ENCODE measurements around the gene DGCR2.

GRCh38 chr22:19143212-19143611, 21.0 kb upstream of the DGCR2 start:
- no peak for TF ChIP-seq CTCF (IDR thresholded peaks at IDR 0.05 in 2 of 3, conservative IDR thresholded peaks at IDR 0.05 in 1 of 3; ENCODE audit: borderline replicate concordance in 1 of 3, insufficient read depth in 1 of 3, low read depth in 2 of 3, low read length in 2 of 3)
- TF ChIP-seq MAX (IDR thresholded peaks at IDR 0.05) = no peak
- no peak for TF ChIP-seq POLR2A (IDR thresholded peaks at IDR 0.05; ENCODE audit: borderline replicate concordance, extremely low read depth, insufficient read depth, insufficient read length)
- no peak for TF ChIP-seq RAD21 (IDR thresholded peaks at IDR 0.05; ENCODE audit: low read depth)
- TF ChIP-seq EZH2 (IDR thresholded peaks at IDR 0.05) = no peak
- TF ChIP-seq REST (IDR thresholded peaks at IDR 0.05; ENCODE audit: low read depth) = no peak
- no peak for TF ChIP-seq ATF3 (IDR thresholded peaks at IDR 0.05)
- no peak for TF ChIP-seq CEBPB (IDR thresholded peaks at IDR 0.05; ENCODE audit: low read depth)
- TF ChIP-seq YY1 (IDR thresholded peaks at IDR 0.05; ENCODE audit: extremely low read depth, insufficient replicate concordance, low read depth, low read length) = no peak
- TF ChIP-seq POLR2AphosphoS5 (IDR thresholded peaks at IDR 0.05; ENCODE audit: low read depth, low read length) = no peak
- no peak for TF ChIP-seq EZH2phosphoT487 (IDR thresholded peaks at IDR 0.05; ENCODE audit: borderline replicate concordance)
- TF ChIP-seq ZNF274 (IDR thresholded peaks at IDR 0.05; ENCODE audit: low read depth, low read length) = no peak
- TF ChIP-seq EGR1 (IDR thresholded peaks at IDR 0.05; ENCODE audit: low read depth) = no peak
- TF ChIP-seq JUND (IDR thresholded peaks at IDR 0.05) = no peak
